Panc1 (cell line): ENCODE data around the gene POFUT2. TPM values are rescaled to one million over a fixed set of nuclear protein-coding genes. Genes with fewer than 3 reads are reported as not detected.

Experiments used
- ATAC-seq: fragments of 200-7000 bp; cut with Tn5 transposase; 2 replicates; pipeline ENCODE4 v1.9.1; 2020; ENCODE audit warnings: mild to moderate bottlenecking, moderate library complexity
- BruUV-seq: library from RNA; stranded (reverse); fragments of 400-500 nt; replicated peaks from 2 replicates; lab custom pipeline; 2021; lab: Mats Ljungman, UMichigan
- CTCF ChIA-PET: fragments of 300-600 bp; sonication (Branson Sonifier 250); formaldehyde crosslinking; loops from one replicate; lab custom pipeline; 2022; ENCODE audit warnings: antibody characterized with exemption; lab: Charles Lee
- POLR2A ChIA-PET: fragments of 300-600 bp; sonication (Branson Sonifier 250); formaldehyde crosslinking; loops from one replicate; lab custom pipeline; 2022; ENCODE audit warnings: antibody characterized with exemption; lab: Charles Lee
- DNase-seq: peaks from one replicate; pipeline ENCODE4 v3.0.0-alpha.2; 2010; ENCODE audit warnings: low read depth, low spot score
- H3K27ac ChIP-seq: 2 replicates; pipeline ENCODE4 v1.5.1; 2011; ENCODE audit warnings: mild to moderate bottlenecking, low read length, inconsistent platforms
- H3K27me3 ChIP-seq: fragments of 200-500 bp; sonication (Bioruptor generic); 2 replicates; pipeline ENCODE4 v1.6.0; 2014; ENCODE audit warnings: low read length, inconsistent platforms; ENCODE audit not compliant: control insufficient read depth, insufficient read depth
- H3K36me3 ChIP-seq: fragments of 200-500 bp; sonication (Bioruptor generic); 2 replicates; pipeline ENCODE4 v1.5.1; 2014; ENCODE audit warnings: inconsistent platforms, mild to moderate bottlenecking, low read length, moderate library complexity; ENCODE audit not compliant: control insufficient read depth, insufficient read depth
- H3K4me1 ChIP-seq: 2 replicates; pipeline ENCODE4 v1.5.1; 2011; ENCODE audit warnings: inconsistent platforms, mild to moderate bottlenecking, low read length, moderate library complexity; ENCODE audit not compliant: control insufficient read depth, insufficient read depth
- H3K4me3 ChIP-seq, 2 experiments: 2 replicates each; pipeline ENCODE4 v1.5.1; 2011 to 2012; ENCODE audit warnings: low read depth in 2 of 2, low read length in 2 of 2, mild to moderate bottlenecking in 2 of 2, inconsistent platforms in 1 of 2, moderate library complexity in 1 of 2
- H3K9me3 ChIP-seq: fragments of 200-500 bp; sonication (Bioruptor generic); 2 replicates; pipeline ENCODE4 v1.5.1; 2014; ENCODE audit warnings: low read depth, mild to moderate bottlenecking, inconsistent platforms, low read length, moderate library complexity; ENCODE audit not compliant: control insufficient read depth, insufficient read depth
- CTCF ChIP-seq: fragments of 450-650 bp; IDR thresholded peaks from 2 replicates; pipeline ENCODE4 v1.5.1; 2017; ENCODE audit warnings: mild to moderate bottlenecking
- POLR2AphosphoS5 ChIP-seq: IDR thresholded peaks from 2 replicates; pipeline ENCODE4 v1.6.1; 2012; ENCODE audit warnings: mild to moderate bottlenecking, low read depth, low read length, moderate library complexity
- REST ChIP-seq, 2 experiments: IDR thresholded peaks; 2 replicates each; pipeline ENCODE4 v1.6.1; 2011 to 2012; ENCODE audit warnings: low read depth in 2 of 2, control low read depth in 1 of 2, low read length in 1 of 2, mild to moderate bottlenecking in 1 of 2, moderate library complexity in 1 of 2; ENCODE audit not compliant: insufficient read depth in 1 of 2
- SIN3A ChIP-seq: IDR thresholded peaks from 2 replicates; pipeline ENCODE4 v1.6.1; 2012; ENCODE audit warnings: low read depth, mild to moderate bottlenecking, low read length, moderate library complexity, borderline replicate concordance; ENCODE audit not compliant: insufficient read depth
- TCF7L2 ChIP-seq: IDR thresholded peaks from 2 replicates; pipeline ENCODE4 v1.6.1; 2011; ENCODE audit warnings: mild to moderate bottlenecking, low read depth, low read length, inconsistent platforms
- in situ Hi-C: cut with HindIII; loops from 2 replicates; pipeline ENCODE4 v1.10.0; 2016; ENCODE audit warnings: low sequenced_read_pairs, low pct_unique_long_range_greater_than_20kb
- intact Hi-C: fragments of 100-400 bp; cut with micrococcal nuclease; formaldehyde crosslinking; loops from one replicate; pipeline ENCODE4 v1.10.0; 2022; ENCODE audit not compliant: unreplicated experiment
- total RNA-seq: library from RNA; stranded (reverse); gene quantifications from one replicate; pipeline ENCODE4 v1.2.1, GENCODE V29; 2021; ENCODE audit not compliant: unreplicated experiment

The POFUT2 gene
- total RNA-seq, 1 experiment from 2014 or later: 59.6 TPM

GRCh38 chr21:45331531-45332147, 43.9 kb upstream of the POFUT2 start:
- Histone ChIP-seq H3K4me1 (peaks cover 76% of the 10 kb centered on the region), H3K27me3 (no peaks in the 10 kb centered on the region), H3K36me3 (no peaks in the 10 kb centered on the region), H3K27ac (peak overlapping the region; percentile 90), H3K4me3 (no peak overlapping the region), H3K9me3 (no peaks in the 10 kb centered on the region)
- ChIA-PET POLR2A (no interaction called here), CTCF (no interaction called here)
- in situ Hi-C loops (no loop called here), intact Hi-C loops (no loop called here)
- ATAC-seq (no peak), DNase-seq (no peak)
- TF ChIP-seq SIN3A: no peak
- TF ChIP-seq REST (IDR thresholded peaks at IDR 0.05; ENCODE audit: insufficient read depth in 1 of 2, low read depth in 2 of 2, low read length in 1 of 2): no peak
- TF ChIP-seq CTCF: no peak
- no peak for TF ChIP-seq TCF7L2
- no peak for TF ChIP-seq POLR2AphosphoS5
- BruUV-seq: no TSS peak

- Histone ChIP-seq H3K27me3 (no peaks in the 10 kb centered on the region), H3K36me3 (no peaks in the 10 kb centered on the region), H3K27ac (peak overlapping the region; percentile 90), H3K4me3 (no peak overlapping the region), H3K9me3 (no peaks in the 10 kb centered on the region), H3K4me1 (peaks cover 76% of the 10 kb centered on the region)
- POLR2A ChIA-PET: no interaction called here
- no peak for ATAC-seq
- in situ Hi-C loops (no loop called here), intact Hi-C loops (no loop called here)
- no TSS peak for BruUV-seq
- DNase-seq: no peak
- no peak for TF ChIP-seq SIN3A
- no peak for TF ChIP-seq POLR2AphosphoS5
- TF ChIP-seq TCF7L2: no peak
- no peak for TF ChIP-seq CTCF
- TF ChIP-seq REST (IDR thresholded peaks at IDR 0.05; ENCODE audit: insufficient read depth in 1 of 2, low read depth in 2 of 2, low read length in 1 of 2): no peak
- CTCF ChIA-PET: no interaction called here
Measured at GRCh38 chr21:45330851-45331261, 43.2 kb upstream of the POFUT2 start.
